ENCODE data around the gene MFRP. TPM values are rescaled to one million over a fixed set of nuclear protein-coding genes. Genes with fewer than 3 reads are reported as not detected.
A peak's percentile ranks its signal among the peaks of the same experiment; 100 is the strongest.

MFRP gene
- total and polyA plus RNA-seq, 4 donors, result 0.09 to 3.9 (median 0.22) TPM; not detected in 1

- peak in 4 of 6 donors; percentile 65 to 92 (median 84) for DNase-seq (ENCODE audit: low read depth in 4 of 6, low spot score in 6 of 6)
- Histone ChIP-seq H3K36me3 (ENCODE audit: control insufficient read depth, insufficient read depth, low read length) (peaks cover 16% of the 10 kb centered on the region), H3K4me3 (ENCODE audit: low read depth, low read length) (no peak overlapping the region), H3K27ac (ENCODE audit: low read depth, low read length) (peak overlapping the region; percentile 99), H3K4me1 (ENCODE audit: control insufficient read depth, insufficient read depth, low read length) (peaks cover 100% of the 10 kb centered on the region), H3K27me3 (ENCODE audit: control insufficient read depth, insufficient read depth, low read length) (peaks cover 2% of the 10 kb centered on the region), H3K9me3 (ENCODE audit: control insufficient read depth, insufficient read depth, low read length) (no peaks in the 10 kb centered on the region)
- 38% methylated on average over 4 of the region's 5 CpGs for WGBS (ENCODE audit: insufficient coverage)
These were observed 27.6 kb upstream of the MFRP start for GRCh38 chr11:119373921-119374631.

DNA sequence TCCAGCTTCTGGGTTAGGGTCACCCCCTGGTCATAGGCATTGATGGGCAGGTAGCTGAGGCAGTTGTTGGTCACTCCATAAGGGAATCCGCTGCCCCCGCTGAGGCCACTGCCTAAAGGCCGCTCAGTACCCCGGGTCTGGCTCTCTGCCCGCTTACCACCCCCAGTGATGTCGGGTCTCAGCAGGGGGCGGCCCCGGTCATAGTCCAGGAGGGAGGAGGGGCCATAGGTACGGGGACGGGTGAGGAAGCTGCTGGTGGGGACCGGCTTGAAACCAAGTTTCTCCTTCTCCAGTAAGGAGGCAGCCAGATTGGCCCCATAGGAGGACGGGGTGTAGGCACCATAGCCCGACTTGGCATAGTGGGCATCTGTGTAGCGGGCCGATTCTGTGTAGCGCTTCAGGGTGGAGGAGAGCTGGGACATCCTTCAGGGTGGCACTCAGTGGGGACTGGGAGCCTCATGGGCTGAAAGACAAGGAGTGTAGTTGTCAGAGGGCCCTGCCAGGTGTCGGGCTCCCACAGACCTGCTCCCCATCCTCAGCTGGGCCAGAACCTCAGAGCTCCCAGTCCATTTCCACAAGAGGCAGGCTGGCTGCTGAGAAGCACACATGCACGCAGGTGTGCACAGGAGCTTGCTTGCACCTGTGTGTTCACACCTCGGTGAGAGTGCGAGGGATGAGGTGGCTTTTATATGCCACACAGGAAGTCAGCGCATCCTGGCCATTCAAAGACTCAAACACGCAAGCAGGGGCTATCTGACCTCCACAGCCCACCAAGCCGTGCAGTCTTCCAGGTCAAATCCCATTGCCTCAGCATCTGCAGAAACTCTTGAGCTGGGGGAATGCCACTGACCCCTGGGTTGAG, 26.8 kb upstream of the MFRP start:
- peaks cover 2% of the 10 kb centered on the region for H3K27me3 ChIP-seq (ENCODE audit: control insufficient read depth, insufficient read depth, low read length)
- H3K9me3 ChIP-seq (ENCODE audit: control insufficient read depth, insufficient read depth, low read length), result no peaks in the 10 kb centered on the region
- 80% methylated on average over 23 of the region's 23 CpGs for WGBS (ENCODE audit: insufficient coverage)
- peaks cover 16% of the 10 kb centered on the region for H3K36me3 ChIP-seq (ENCODE audit: control insufficient read depth, insufficient read depth, low read length)
- H3K4me1 ChIP-seq (ENCODE audit: control insufficient read depth, insufficient read depth, low read length), result peaks cover 100% of the 10 kb centered on the region
- no peak for DNase-seq (ENCODE audit: low read depth in 4 of 6, low spot score in 6 of 6)
- peak overlapping the region; percentile 99 for H3K27ac ChIP-seq (ENCODE audit: low read depth, low read length)
- H3K4me3 ChIP-seq (ENCODE audit: low read depth, low read length), result no peak overlapping the region

DNA sequence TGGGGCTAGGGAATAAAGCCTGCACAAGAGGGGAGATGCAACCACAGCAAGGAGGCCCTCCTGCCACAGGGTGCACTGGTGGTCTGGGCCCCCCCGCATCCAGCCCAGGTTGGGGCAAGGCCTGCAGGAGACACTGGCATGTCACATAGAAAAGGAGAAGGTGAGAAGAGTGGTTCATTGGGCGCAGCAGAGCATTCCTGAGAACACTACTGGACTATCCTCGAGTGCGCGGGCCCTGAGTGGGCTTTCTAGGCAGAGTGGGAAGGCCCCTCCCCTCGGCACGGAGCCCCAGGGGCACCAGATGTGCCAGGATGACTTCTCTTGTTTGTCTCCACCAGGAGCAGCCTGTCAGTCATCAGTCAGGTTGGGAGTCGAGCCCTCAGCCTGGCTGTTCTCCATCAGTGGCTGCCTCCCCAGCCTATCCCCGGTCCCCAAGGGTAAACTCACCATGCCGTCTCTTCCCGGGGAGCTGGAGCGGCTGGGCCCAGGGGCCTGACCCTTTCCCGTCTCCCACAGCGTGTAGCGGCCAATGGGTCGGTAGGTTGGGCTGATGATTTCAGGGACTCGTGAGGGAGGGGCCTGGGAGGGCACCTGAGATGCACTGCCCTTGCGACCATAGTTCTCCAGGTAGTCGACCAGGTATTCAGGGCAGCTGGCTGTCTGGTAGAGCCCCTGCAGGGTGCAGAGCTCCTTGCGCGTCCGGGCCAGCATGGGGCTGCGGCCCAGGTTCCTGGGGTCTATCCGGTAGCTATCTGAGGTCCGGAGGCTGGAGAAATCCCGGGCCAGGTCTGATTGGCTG, 26.0 kb upstream of the MFRP start:
- no peaks in the 10 kb centered on the region for H3K9me3 ChIP-seq (ENCODE audit: control insufficient read depth, insufficient read depth, low read length)
- H3K27me3 ChIP-seq (ENCODE audit: control insufficient read depth, insufficient read depth, low read length), result peaks cover 2% of the 10 kb centered on the region
- no peak overlapping the region for H3K27ac ChIP-seq (ENCODE audit: low read depth, low read length)
- peaks cover 16% of the 10 kb centered on the region for H3K36me3 ChIP-seq (ENCODE audit: control insufficient read depth, insufficient read depth, low read length)
- peaks cover 100% of the 10 kb centered on the region for H3K4me1 ChIP-seq (ENCODE audit: control insufficient read depth, insufficient read depth, low read length)
- 84% methylated on average over 24 of the region's 26 CpGs for WGBS (ENCODE audit: insufficient coverage)
- no peak overlapping the region for H3K4me3 ChIP-seq (ENCODE audit: low read depth, low read length)
- no peak for DNase-seq (ENCODE audit: low read depth in 4 of 6, low spot score in 6 of 6)

DNA sequence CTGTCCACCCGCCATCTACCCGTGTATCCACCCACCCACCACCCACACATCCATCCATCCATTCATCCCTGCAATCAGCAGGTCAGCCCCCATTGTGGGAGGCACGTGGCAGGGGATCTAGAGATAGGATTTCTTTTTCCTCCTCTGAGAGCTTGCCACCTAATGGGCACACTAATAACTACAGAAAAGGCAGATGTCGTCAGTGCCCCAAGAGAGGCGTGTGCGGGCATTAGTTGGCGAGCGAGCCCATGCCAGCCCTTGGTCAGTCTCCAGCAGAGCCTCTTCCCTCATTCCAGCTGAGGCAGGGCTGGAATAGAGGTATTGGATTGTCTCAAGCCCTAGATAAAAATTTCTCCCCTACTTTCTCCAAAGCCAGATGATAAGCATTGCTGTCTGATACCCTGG, 25.3 kb upstream of the MFRP start:
- DNase-seq (ENCODE audit: low read depth in 4 of 6, low spot score in 6 of 6), result peak in 2 of 6 donors; percentile 64 to 78
- WGBS (ENCODE audit: insufficient coverage), result 0% methylated on average over 1 of the region's 8 CpGs
- H3K9me3 ChIP-seq (ENCODE audit: control insufficient read depth, insufficient read depth, low read length), result no peaks in the 10 kb centered on the region
- H3K4me1 ChIP-seq (ENCODE audit: control insufficient read depth, insufficient read depth, low read length), result peaks cover 100% of the 10 kb centered on the region
- H3K27me3 ChIP-seq (ENCODE audit: control insufficient read depth, insufficient read depth, low read length), result peaks cover 2% of the 10 kb centered on the region
- H3K36me3 ChIP-seq (ENCODE audit: control insufficient read depth, insufficient read depth, low read length), result peaks cover 16% of the 10 kb centered on the region
- no peak overlapping the region for H3K4me3 ChIP-seq (ENCODE audit: low read depth, low read length)
- no peak overlapping the region for H3K27ac ChIP-seq (ENCODE audit: low read depth, low read length)

- 52% methylated on average over 7 of the region's 8 CpGs for WGBS (ENCODE audit: insufficient coverage)
- H3K9me3 ChIP-seq (ENCODE audit: control insufficient read depth, insufficient read depth, low read length), result no peaks in the 10 kb centered on the region
- peaks cover 2% of the 10 kb centered on the region for H3K27me3 ChIP-seq (ENCODE audit: control insufficient read depth, insufficient read depth, low read length)
- peaks cover 16% of the 10 kb centered on the region for H3K36me3 ChIP-seq (ENCODE audit: control insufficient read depth, insufficient read depth, low read length)
- no peak overlapping the region for H3K27ac ChIP-seq (ENCODE audit: low read depth, low read length)
- H3K4me1 ChIP-seq (ENCODE audit: control insufficient read depth, insufficient read depth, low read length), result peaks cover 99% of the 10 kb centered on the region
- DNase-seq (ENCODE audit: low read depth in 4 of 6, low spot score in 6 of 6), result no peak
- no peak overlapping the region for H3K4me3 ChIP-seq (ENCODE audit: low read depth, low read length)
These were observed 24.6 kb upstream of the MFRP start for GRCh38 chr11:119371067-119371601.

DNA sequence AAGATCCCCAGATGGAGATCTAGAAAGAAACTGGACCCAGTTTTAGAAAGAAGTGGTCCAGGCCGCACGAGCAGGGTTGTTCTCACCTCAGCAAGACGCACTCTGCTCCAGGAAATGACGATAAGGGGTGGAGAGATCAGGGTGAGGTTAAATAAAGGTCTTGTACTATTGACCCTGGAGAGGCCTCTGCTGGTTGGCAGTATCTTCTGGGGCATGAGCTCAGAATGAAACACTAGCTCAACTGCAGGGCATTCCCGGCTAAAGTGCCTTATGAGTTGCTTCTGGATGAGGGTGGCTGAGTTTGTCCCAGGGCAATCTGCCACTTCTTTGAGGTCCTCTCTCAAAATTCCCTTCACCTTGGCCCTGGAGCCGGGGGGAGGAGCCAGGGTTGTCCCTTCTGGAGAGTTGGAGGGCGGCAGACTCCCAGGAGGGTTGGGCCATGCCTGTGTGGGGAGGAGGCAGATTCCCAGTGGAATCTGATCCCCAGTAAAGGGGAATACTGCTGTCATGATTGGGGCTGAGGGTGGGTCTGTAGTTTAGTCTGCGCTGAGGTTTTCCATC, 24.1 kb upstream of the MFRP start:
- no peaks in the 10 kb centered on the region for H3K27me3 ChIP-seq (ENCODE audit: control insufficient read depth, insufficient read depth, low read length)
- DNase-seq (ENCODE audit: low read depth in 4 of 6, low spot score in 6 of 6), result no peak
- H3K4me3 ChIP-seq (ENCODE audit: low read depth, low read length), result no peak overlapping the region
- peaks cover 16% of the 10 kb centered on the region for H3K36me3 ChIP-seq (ENCODE audit: control insufficient read depth, insufficient read depth, low read length)
- WGBS (ENCODE audit: insufficient coverage), result 81% methylated on average over 7 of the region's 8 CpGs
- peaks cover 99% of the 10 kb centered on the region for H3K4me1 ChIP-seq (ENCODE audit: control insufficient read depth, insufficient read depth, low read length)
- peak overlapping the region; percentile 6 for H3K27ac ChIP-seq (ENCODE audit: low read depth, low read length)
- no peaks in the 10 kb centered on the region for H3K9me3 ChIP-seq (ENCODE audit: control insufficient read depth, insufficient read depth, low read length)

DNA sequence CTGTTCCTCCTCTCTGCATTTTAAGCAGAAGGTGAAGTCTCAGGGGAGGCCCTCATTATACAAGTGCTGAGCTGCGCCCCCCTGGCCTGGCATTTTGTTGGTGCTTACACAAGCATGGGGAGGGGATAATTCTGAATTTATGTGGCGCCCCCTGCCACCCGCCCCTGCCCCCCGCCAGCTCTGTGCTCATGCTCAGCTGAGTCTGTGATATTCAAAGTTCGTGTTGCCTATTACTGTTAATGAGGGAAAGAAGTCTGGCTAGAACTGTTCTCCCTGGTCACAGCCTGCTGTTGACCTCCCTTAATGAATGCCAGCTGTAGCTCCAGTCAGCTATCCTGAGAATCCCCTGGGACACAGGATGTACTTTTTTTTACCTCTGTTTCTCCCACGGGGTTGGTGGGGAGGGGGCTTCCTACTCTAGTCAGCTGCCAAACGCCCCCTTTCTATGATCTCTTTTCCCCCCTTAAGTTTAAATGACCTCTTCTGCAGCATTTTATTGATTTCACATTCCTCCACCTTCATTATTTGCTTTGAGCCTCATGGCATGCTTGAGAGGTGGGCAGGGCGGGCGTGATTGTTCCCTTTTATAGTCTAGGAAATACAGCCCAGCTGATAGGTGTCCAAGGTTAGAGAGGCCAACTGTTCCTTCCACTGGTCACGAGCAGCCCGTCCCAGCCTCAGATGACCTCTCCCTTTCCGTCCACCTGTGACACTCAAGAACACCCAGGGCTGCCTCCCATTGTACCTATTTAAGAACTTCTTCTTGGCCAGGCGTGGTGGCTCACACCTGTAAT, 22.8 kb upstream of the MFRP start:
- Histone ChIP-seq H3K27me3 (ENCODE audit: control insufficient read depth, insufficient read depth, low read length) (no peaks in the 10 kb centered on the region), H3K4me3 (ENCODE audit: low read depth, low read length) (no peak overlapping the region), H3K36me3 (ENCODE audit: control insufficient read depth, insufficient read depth, low read length) (peaks cover 16% of the 10 kb centered on the region), H3K9me3 (ENCODE audit: control insufficient read depth, insufficient read depth, low read length) (no peaks in the 10 kb centered on the region), H3K4me1 (ENCODE audit: control insufficient read depth, insufficient read depth, low read length) (peaks cover 99% of the 10 kb centered on the region), H3K27ac (ENCODE audit: low read depth, low read length) (peak overlapping the region; percentile 70)
- WGBS (ENCODE audit: insufficient coverage), result 68% methylated on average over 7 of the region's 13 CpGs
- DNase-seq (ENCODE audit: low read depth in 4 of 6, low spot score in 6 of 6), result no peak

- peak in 1 of 6 donors; percentile 72 for DNase-seq (ENCODE audit: low read depth in 4 of 6, low spot score in 6 of 6)
- peaks cover 15% of the 10 kb centered on the region for H3K36me3 ChIP-seq (ENCODE audit: control insufficient read depth, insufficient read depth, low read length)
- H3K9me3 ChIP-seq (ENCODE audit: control insufficient read depth, insufficient read depth, low read length), result no peaks in the 10 kb centered on the region
- H3K27me3 ChIP-seq (ENCODE audit: control insufficient read depth, insufficient read depth, low read length), result no peaks in the 10 kb centered on the region
- peaks cover 95% of the 10 kb centered on the region for H3K4me1 ChIP-seq (ENCODE audit: control insufficient read depth, insufficient read depth, low read length)
- H3K27ac ChIP-seq (ENCODE audit: low read depth, low read length), result peak overlapping the region; percentile 70
- WGBS (ENCODE audit: insufficient coverage), result 50% methylated on average over 17 of the region's 17 CpGs
- H3K4me3 ChIP-seq (ENCODE audit: low read depth, low read length), result no peak overlapping the region
These were observed 21.9 kb upstream of the MFRP start for GRCh38 chr11:119368121-119369034.
